ENCODE measurements around the gene CNGA2. TPM values are rescaled to one million over a fixed set of nuclear protein-coding genes. Genes with fewer than 3 reads are reported as not detected.

CNGA2 gene
- total and polyA plus RNA-seq, 4 donors = not detected

DNA sequence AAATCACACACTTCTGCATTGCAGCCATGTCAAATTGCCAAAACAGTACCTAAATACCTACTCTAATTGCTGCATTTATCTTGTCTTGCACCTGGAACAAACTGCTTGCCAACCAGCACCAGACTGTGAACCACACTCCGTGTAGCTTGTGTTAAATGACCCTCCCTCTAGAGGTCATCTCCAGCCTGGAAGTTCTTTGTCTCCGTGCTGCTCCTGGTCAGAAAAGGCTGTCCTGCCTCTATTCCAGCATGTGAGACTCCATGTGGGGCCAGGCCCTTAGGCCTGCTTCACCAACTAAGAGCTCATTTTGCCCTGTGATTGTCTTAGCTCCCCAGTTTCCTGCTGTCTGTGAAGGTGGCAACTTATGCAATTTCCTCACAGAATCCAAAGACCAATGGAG lies 28.3 kb downstream of the CNGA2 start:
- no peaks in the 10 kb centered on the region for H3K9me3 ChIP-seq (ENCODE audit: control insufficient read depth in 4 of 4, insufficient read depth in 3 of 4, low read length in 3 of 4)
- peaks cover 0 to 2% (median 0%) of the 10 kb centered on the region in 3 donors for H3K27me3 ChIP-seq (ENCODE audit: control insufficient read depth in 3 of 3, insufficient read depth in 3 of 3, low read length in 2 of 3)
- H3K4me3 ChIP-seq = no peak overlapping the region
- ATAC-seq (ENCODE audit: insufficient read depth, low FRiP score) = no peak
- H3K4me1 ChIP-seq (ENCODE audit: control insufficient read depth in 5 of 5, insufficient read depth in 5 of 5, low read length in 5 of 5) = peaks cover 0 to 3% (median 0%) of the 10 kb centered on the region in 5 donors
- no peak for DNase-seq
- WGBS, 2 donors = 59 to 60% methylated on average over 2 of the region's 2 CpGs
- H3K27ac ChIP-seq (ENCODE audit: low read depth in 1 of 2, low read length in 1 of 2) = no peak overlapping the region
- TF ChIP-seq, protein P1, sequence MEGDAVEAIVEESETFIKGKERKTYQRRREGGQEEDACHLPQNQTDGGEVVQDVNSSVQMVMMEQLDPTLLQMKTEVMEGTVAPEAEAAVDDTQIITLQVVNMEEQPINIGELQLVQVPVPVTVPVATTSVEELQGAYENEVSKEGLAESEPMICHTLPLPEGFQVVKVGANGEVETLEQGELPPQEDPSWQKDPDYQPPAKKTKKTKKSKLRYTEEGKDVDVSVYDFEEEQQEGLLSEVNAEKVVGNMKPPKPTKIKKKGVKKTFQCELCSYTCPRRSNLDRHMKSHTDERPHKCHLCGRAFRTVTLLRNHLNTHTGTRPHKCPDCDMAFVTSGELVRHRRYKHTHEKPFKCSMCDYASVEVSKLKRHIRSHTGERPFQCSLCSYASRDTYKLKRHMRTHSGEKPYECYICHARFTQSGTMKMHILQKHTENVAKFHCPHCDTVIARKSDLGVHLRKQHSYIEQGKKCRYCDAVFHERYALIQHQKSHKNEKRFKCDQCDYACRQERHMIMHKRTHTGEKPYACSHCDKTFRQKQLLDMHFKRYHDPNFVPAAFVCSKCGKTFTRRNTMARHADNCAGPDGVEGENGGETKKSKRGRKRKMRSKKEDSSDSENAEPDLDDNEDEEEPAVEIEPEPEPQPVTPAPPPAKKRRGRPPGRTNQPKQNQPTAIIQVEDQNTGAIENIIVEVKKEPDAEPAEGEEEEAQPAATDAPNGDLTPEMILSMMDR (IDR thresholded peaks at IDR 0.05; ENCODE audit: control extremely low read depth, extremely low read depth) = no peak
- no peak overlapping the region for H3K9ac ChIP-seq (ENCODE audit: insufficient read depth in 1 of 2, low read length in 2 of 2)
- H3K36me3 ChIP-seq (ENCODE audit: control insufficient read depth in 4 of 4, insufficient read depth in 4 of 4, low read length in 4 of 4) = no peaks in the 10 kb centered on the region

DNA sequence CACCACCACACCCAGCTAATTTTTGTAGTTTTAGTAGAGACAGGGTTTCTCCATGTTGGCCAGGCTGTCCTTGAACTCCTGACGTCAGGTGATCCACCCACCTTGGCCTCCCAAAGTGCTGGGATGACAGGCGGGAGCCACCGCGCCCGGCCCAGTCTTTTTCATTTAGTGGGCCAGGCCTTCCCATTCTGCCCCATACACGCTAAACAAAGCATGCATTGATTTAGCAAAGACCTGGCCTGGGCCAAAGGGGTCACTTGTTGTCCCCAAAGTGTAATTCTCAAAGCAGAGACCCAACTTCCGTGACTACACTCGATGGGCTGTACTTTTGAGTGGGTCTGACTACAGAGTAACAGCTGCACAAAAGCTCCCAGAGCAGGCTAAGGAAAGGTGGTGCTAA lies 29.2 kb downstream of the CNGA2 start:
- peaks cover 0 to 3% (median 0%) of the 10 kb centered on the region in 5 donors for H3K4me1 ChIP-seq (ENCODE audit: control insufficient read depth in 5 of 5, insufficient read depth in 5 of 5, low read length in 5 of 5)
- no peaks in the 10 kb centered on the region for H3K36me3 ChIP-seq (ENCODE audit: control insufficient read depth in 4 of 4, insufficient read depth in 4 of 4, low read length in 4 of 4)
- no peak overlapping the region for H3K27ac ChIP-seq (ENCODE audit: low read depth in 1 of 2, low read length in 1 of 2)
- WGBS, 2 donors = 86 to 96% methylated on average over 8 of the region's 8 CpGs
- TF ChIP-seq, protein P1 (IDR thresholded peaks at IDR 0.05; ENCODE audit: control extremely low read depth, extremely low read depth) = no peak
- ATAC-seq (ENCODE audit: insufficient read depth, low FRiP score) = no peak
- H3K9ac ChIP-seq (ENCODE audit: insufficient read depth in 1 of 2, low read length in 2 of 2) = no peak overlapping the region
- H3K27me3 ChIP-seq (ENCODE audit: control insufficient read depth in 3 of 3, insufficient read depth in 3 of 3, low read length in 2 of 3) = peaks cover 0 to 2% (median 0%) of the 10 kb centered on the region in 3 donors
- H3K4me3 ChIP-seq = no peak overlapping the region
- no peak for DNase-seq
- no peaks in the 10 kb centered on the region for H3K9me3 ChIP-seq (ENCODE audit: control insufficient read depth in 4 of 4, insufficient read depth in 3 of 4, low read length in 3 of 4)

DNA sequence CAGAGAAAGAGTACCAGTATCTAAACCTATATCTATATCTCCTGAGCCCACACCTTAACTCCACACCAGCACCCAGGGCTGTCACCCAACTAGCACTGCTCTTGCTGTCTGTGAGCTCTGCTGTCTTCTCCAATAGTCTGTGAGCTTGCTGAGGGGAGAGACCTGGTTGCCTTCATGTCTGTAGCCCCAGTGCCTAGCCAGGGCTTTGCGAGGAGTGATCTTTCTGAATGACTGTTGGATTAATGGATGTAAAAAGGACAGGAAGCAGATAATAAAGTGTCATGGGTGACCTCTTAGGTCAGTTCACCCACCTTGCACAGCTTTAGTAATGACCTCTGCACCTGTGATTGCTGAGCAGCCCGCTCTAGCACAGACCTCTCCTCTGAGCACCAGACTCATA lies 30.5 kb downstream of the CNGA2 start:
- WGBS, 2 donors = 76 to 93% methylated on average over 2 of the region's 2 CpGs
- H3K27me3 ChIP-seq (ENCODE audit: control insufficient read depth in 3 of 3, insufficient read depth in 3 of 3, low read length in 2 of 3) = no peaks in the 10 kb centered on the region
- ATAC-seq (ENCODE audit: insufficient read depth, low FRiP score) (no peak), DNase-seq (no peak)
- no peak overlapping the region for H3K9ac ChIP-seq (ENCODE audit: insufficient read depth in 1 of 2, low read length in 2 of 2)
- TF ChIP-seq, protein P1 (IDR thresholded peaks at IDR 0.05; ENCODE audit: control extremely low read depth, extremely low read depth) = no peak
- H3K27ac ChIP-seq (ENCODE audit: low read depth in 1 of 2, low read length in 1 of 2) = no peak overlapping the region
- H3K4me3 ChIP-seq = no peak overlapping the region
- peaks cover 0 to 3% (median 0%) of the 10 kb centered on the region in 5 donors for H3K4me1 ChIP-seq (ENCODE audit: control insufficient read depth in 5 of 5, insufficient read depth in 5 of 5, low read length in 5 of 5)
- H3K9me3 ChIP-seq (ENCODE audit: control insufficient read depth in 4 of 4, insufficient read depth in 3 of 4, low read length in 3 of 4) = no peaks in the 10 kb centered on the region
- H3K36me3 ChIP-seq (ENCODE audit: control insufficient read depth in 4 of 4, insufficient read depth in 4 of 4, low read length in 4 of 4) = no peaks in the 10 kb centered on the region

DNA sequence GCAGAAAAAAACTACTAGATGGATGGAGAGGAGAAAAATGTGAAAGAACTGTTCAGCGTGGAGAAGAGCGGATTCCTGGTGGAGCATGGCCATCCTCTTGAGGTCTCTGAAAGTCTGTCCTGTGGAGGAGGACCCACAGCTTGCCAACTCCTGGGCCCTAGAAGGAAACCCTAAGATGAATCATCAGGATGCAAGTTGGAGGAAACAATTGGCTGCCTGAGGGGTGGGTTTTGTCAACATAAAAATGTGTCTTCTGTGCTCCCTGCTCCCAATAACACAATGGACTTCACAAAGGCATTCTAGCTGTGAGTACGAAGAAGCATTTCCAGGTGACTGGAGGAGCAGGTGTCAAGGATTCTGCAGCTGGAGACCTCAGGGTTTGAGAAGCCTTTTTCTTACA lies 37.2 kb downstream of the CNGA2 start:
- WGBS, 2 donors = 88 to 89% methylated on average over 3 of the region's 3 CpGs
- DNase-seq (no peak), ATAC-seq (ENCODE audit: insufficient read depth, low FRiP score) (no peak)
- no peaks in the 10 kb centered on the region for H3K36me3 ChIP-seq (ENCODE audit: control insufficient read depth in 4 of 4, insufficient read depth in 4 of 4, low read length in 4 of 4)
- H3K4me1 ChIP-seq (ENCODE audit: control insufficient read depth in 5 of 5, insufficient read depth in 5 of 5, low read length in 5 of 5) = peaks cover 0 to 3% (median 0%) of the 10 kb centered on the region in 5 donors
- no peak overlapping the region for H3K9ac ChIP-seq (ENCODE audit: insufficient read depth in 1 of 2, low read length in 2 of 2)
- no peaks in the 10 kb centered on the region for H3K9me3 ChIP-seq (ENCODE audit: control insufficient read depth in 4 of 4, insufficient read depth in 3 of 4, low read length in 3 of 4)
- TF ChIP-seq, protein P1 (IDR thresholded peaks at IDR 0.05; ENCODE audit: control extremely low read depth, extremely low read depth) = no peak
- no peak overlapping the region for H3K4me3 ChIP-seq
- no peaks in the 10 kb centered on the region for H3K27me3 ChIP-seq (ENCODE audit: control insufficient read depth in 3 of 3, insufficient read depth in 3 of 3, low read length in 2 of 3)
- no peak overlapping the region for H3K27ac ChIP-seq (ENCODE audit: low read depth in 1 of 2, low read length in 1 of 2)

Measured in lung (tissue), 12 donors.